HepG2 (cell line): Measurements from ENCODE around the gene SMIM24. TPM values are rescaled to one million over a fixed set of nuclear protein-coding genes. Genes with fewer than 3 reads are reported as not detected.

Experiments used
- ATRX ChIP-seq: sonication (generic); formaldehyde crosslinking; IDR thresholded peaks from 2 replicates; pipeline ENCODE4 v1.4.0; 2020; ENCODE audit warnings: missing genetic modification reagents, borderline replicate concordance
- CBX1 ChIP-seq: IDR thresholded peaks from one replicate; pipeline ENCODE4 v1.6.1; 2016; ENCODE audit warnings: antibody characterized with exemption, low read depth
- DR1 ChIP-seq: sonication (generic); formaldehyde crosslinking; IDR thresholded peaks from 2 replicates; pipeline ENCODE4 v1.8.0; 2021; ENCODE audit warnings: mild to moderate bottlenecking, missing genetic modification reagents, inconsistent platforms
- HDAC1 ChIP-seq: sonication (generic); formaldehyde crosslinking; IDR thresholded peaks from 2 replicates; pipeline ENCODE4 v1.5.1; 2020; ENCODE audit warnings: mild to moderate bottlenecking, missing genetic modification reagents
- HMG20B ChIP-seq: conservative IDR thresholded peaks from 2 replicates; pipeline ENCODE4 v1.6.1; 2016; ENCODE audit warnings: missing genetic modification reagents, missing compliant biosample characterization
- HOXA9 ChIP-seq: sonication (generic); formaldehyde crosslinking; IDR thresholded peaks from 2 replicates; pipeline ENCODE4 v1.8.1; 2022; ENCODE audit warnings: missing genetic modification reagents, mild to moderate bottlenecking, moderate library complexity, borderline replicate concordance
- MTF1 ChIP-seq: sonication (generic); formaldehyde crosslinking; IDR thresholded peaks from 2 replicates; pipeline ENCODE4 v1.5.0; 2020; ENCODE audit warnings: missing genetic modification reagents
- MZF1 ChIP-seq: sonication (generic); formaldehyde crosslinking; IDR thresholded peaks from 2 replicates; pipeline ENCODE4 v1.8.1; 2023; ENCODE audit warnings: mild to moderate bottlenecking, missing genetic modification reagents, borderline replicate concordance
- PAF1 ChIP-seq: IDR thresholded peaks from 2 replicates; pipeline ENCODE4 v1.6.1; 2016; ENCODE audit warnings: missing genetic modification reagents, missing compliant biosample characterization
- PHF21A ChIP-seq: sonication (generic); formaldehyde crosslinking; IDR thresholded peaks from 2 replicates; pipeline ENCODE4 v1.5.0; 2020; ENCODE audit warnings: mild to moderate bottlenecking, missing genetic modification reagents
- SP140L ChIP-seq: sonication (generic); formaldehyde crosslinking; IDR thresholded peaks from 2 replicates; pipeline ENCODE4 v1.4.0; 2020; ENCODE audit warnings: missing genetic modification reagents, borderline replicate concordance
- SRF ChIP-seq: IDR thresholded peaks from 2 replicates; pipeline ENCODE4 v1.6.1; 2011; ENCODE audit warnings: mild to moderate bottlenecking, low read depth, low read length, moderate library complexity
- YEATS2 ChIP-seq: sonication (generic); formaldehyde crosslinking; IDR thresholded peaks from 2 replicates; pipeline ENCODE4 v1.4.0; 2020; ENCODE audit warnings: missing genetic modification reagents, borderline replicate concordance
- ZFP62 ChIP-seq: sonication (generic); formaldehyde crosslinking; IDR thresholded peaks from 2 replicates; pipeline ENCODE4 v1.4.0; 2020; ENCODE audit warnings: missing genetic modification reagents
- ZKSCAN5 ChIP-seq: sonication (generic); formaldehyde crosslinking; IDR thresholded peaks from 2 replicates; pipeline ENCODE4 v1.5.1; 2020; ENCODE audit warnings: mild to moderate bottlenecking, missing genetic modification reagents
- ZNF724P ChIP-seq: sonication (generic); formaldehyde crosslinking; IDR thresholded peaks from 2 replicates; pipeline ENCODE4 v1.8.0; 2022; ENCODE audit warnings: missing genetic modification reagents, borderline replicate concordance
- polyA plus RNA-seq, 8 experiments: library from polyadenylated mRNA; depleted of rRNA in 3 of 8; stranded (reverse) in 7 of 8; unstranded in 1 of 8; fragments of >200 nt; fragmentation: Illumina TruSeq in 4 of 8; extraction: Trizol in 4 of 8; gene quantifications; 2 replicates each; pipeline versions ENCODE4 v1.2.1 to v1.2.3, GENCODE V29; 2011 to 2016; ENCODE audit warnings: low read depth in 4 of 8, missing spikeins in 1 of 8, mixed read lengths in 1 of 8; ENCODE audit not compliant: insufficient read depth in 1 of 8
- total RNA-seq, 5 experiments: library from RNA; depleted of rRNA; stranded (reverse); fragments of >200 nt; fragmentation: Illumina TruSeq; extraction: Trizol; gene quantifications; 2 replicates each; pipeline ENCODE4 v1.2.3, GENCODE V29; 2016; ENCODE audit warnings: low read depth in 1 of 5
- TF ChIP-seq, protein P1 (sequence below): sonication (generic); formaldehyde crosslinking; IDR thresholded peaks from 2 replicates; pipeline ENCODE4 v1.5.1; 2020; ENCODE audit warnings: mild to moderate bottlenecking, missing genetic modification reagents, borderline replicate concordance
- TF ChIP-seq, protein P2 (sequence below): sonication (generic); formaldehyde crosslinking; IDR thresholded peaks from 2 replicates; pipeline ENCODE4 v1.5.0; 2020; ENCODE audit warnings: mild to moderate bottlenecking, missing genetic modification reagents
- TF ChIP-seq, protein P3 (sequence below): sonication (generic); formaldehyde crosslinking; IDR thresholded peaks from 2 replicates; pipeline ENCODE4 v1.4.0; 2020; ENCODE audit warnings: mild to moderate bottlenecking, missing genetic modification reagents

Gene SMIM24
- total and polyA plus RNA-seq, 2 of the 13 experiments (the other 11 are each of a cell fraction or from before 2014, with no cell fraction given) = 11.2 to 70.6 TPM

DNA sequence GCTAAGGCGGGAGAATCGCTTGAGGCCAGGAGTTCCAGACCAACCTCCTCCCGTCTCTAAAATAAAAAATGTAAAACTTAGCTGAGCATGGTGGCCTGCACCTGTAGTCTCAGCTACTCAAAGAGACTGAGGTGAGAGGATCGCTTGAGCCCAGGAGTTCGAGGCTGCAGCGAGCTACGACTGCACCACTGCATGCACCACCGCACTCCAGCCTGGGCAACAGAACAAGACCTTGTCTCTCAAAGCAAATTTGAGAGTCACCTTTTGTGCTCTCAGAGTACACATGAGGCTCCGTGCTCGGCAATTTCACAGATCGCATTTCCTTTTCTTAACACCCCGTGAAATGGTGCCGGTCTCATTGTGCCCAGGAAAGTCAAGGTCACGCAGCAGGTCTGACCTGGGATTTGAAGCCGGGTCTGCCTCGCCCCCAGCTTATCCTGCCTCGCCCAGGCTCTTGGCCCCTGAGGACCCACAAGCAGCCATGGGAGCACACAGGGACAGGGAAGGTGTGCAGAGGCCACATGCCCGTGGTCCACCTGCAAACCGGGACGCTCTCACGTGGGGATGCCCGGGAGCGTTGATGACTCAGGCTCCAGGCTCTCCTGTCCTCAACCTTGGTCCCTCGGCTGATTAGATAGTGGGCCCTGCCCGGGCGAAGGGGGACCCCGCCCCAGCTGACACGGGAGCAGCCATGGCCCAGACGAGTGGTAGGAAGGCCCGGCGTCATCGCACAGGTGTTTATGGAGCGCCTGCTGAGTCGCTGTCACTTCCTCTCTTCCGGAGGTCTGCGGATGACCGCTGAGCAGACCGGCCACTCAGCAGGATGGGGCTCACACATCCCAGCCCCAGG is 1.1 kb upstream of the SMIM24 start (continued):
- TF ChIP-seq HOXA9 (CRISPR knock-in tag) (no peak), YEATS2 (CRISPR knock-in tag) (no peak), MTF1 (CRISPR knock-in tag) (no peak), ZNF724P (CRISPR knock-in tag) (peak; percentile 75), MZF1 (CRISPR knock-in tag) (no peak), ZKSCAN5 (no peak), SRF (no peak), HDAC1 (CRISPR knock-in tag) (peak; percentile 79), PAF1 (CRISPR knock-in tag) (no peak), HMG20B (CRISPR knock-in tag) (0 out of 2 replicates have a peak, but pooled peaks have one; percentile 15), PHF21A (CRISPR knock-in tag) (no peak), CBX1 (no peak), ATRX (no peak), SP140L (CRISPR knock-in tag) (no peak), DR1 (CRISPR knock-in tag) (0 out of 2 replicates have a peak, but pooled peaks have one; percentile 9), ZFP62 (CRISPR knock-in tag) (no peak)
- TF ChIP-seq, protein P1, sequence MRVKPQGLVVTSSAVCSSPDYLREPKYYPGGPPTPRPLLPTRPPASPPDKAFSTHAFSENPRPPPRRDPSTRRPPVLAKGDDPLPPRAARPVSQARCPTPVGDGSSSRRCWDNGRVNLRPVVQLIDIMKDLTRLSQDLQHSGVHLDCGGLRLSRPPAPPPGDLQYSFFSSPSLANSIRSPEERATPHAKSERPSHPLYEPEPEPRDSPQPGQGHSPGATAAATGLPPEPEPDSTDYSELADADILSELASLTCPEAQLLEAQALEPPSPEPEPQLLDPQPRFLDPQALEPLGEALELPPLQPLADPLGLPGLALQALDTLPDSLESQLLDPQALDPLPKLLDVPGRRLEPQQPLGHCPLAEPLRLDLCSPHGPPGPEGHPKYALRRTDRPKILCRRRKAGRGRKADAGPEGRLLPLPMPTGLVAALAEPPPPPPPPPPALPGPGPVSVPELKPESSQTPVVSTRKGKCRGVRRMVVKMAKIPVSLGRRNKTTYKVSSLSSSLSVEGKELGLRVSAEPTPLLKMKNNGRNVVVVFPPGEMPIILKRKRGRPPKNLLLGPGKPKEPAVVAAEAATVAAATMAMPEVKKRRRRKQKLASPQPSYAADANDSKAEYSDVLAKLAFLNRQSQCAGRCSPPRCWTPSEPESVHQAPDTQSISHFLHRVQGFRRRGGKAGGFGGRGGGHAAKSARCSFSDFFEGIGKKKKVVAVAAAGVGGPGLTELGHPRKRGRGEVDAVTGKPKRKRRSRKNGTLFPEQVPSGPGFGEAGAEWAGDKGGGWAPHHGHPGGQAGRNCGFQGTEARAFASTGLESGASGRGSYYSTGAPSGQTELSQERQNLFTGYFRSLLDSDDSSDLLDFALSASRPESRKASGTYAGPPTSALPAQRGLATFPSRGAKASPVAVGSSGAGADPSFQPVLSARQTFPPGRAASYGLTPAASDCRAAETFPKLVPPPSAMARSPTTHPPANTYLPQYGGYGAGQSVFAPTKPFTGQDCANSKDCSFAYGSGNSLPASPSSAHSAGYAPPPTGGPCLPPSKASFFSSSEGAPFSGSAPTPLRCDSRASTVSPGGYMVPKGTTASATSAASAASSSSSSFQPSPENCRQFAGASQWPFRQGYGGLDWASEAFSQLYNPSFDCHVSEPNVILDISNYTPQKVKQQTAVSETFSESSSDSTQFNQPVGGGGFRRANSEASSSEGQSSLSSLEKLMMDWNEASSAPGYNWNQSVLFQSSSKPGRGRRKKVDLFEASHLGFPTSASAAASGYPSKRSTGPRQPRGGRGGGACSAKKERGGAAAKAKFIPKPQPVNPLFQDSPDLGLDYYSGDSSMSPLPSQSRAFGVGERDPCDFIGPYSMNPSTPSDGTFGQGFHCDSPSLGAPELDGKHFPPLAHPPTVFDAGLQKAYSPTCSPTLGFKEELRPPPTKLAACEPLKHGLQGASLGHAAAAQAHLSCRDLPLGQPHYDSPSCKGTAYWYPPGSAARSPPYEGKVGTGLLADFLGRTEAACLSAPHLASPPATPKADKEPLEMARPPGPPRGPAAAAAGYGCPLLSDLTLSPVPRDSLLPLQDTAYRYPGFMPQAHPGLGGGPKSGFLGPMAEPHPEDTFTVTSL (CRISPR knock-in tag) = peak; percentile 59; the same call in 1 of the 2 replicates
- TF ChIP-seq, protein P2, sequence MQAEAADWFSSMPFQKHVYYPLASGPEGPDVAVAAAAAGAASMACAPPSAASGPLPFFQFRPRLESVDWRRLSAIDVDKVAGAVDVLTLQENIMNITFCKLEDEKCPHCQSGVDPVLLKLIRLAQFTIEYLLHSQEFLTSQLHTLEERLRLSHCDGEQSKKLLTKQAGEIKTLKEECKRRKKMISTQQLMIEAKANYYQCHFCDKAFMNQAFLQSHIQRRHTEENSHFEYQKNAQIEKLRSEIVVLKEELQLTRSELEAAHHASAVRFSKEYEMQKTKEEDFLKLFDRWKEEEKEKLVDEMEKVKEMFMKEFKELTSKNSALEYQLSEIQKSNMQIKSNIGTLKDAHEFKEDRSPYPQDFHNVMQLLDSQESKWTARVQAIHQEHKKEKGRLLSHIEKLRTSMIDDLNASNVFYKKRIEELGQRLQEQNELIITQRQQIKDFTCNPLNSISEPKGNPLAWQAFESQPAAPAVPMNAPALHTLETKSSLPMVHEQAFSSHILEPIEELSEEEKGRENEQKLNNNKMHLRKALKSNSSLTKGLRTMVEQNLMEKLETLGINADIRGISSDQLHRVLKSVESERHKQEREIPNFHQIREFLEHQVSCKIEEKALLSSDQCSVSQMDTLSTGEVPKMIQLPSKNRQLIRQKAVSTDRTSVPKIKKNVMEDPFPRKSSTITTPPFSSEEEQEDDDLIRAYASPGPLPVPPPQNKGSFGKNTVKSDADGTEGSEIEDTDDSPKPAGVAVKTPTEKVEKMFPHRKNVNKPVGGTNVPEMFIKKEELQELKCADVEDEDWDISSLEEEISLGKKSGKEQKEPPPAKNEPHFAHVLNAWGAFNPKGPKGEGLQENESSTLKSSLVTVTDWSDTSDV = peak; percentile 95; the same call in 1 of the 2 replicates
- TF ChIP-seq, protein P3, sequence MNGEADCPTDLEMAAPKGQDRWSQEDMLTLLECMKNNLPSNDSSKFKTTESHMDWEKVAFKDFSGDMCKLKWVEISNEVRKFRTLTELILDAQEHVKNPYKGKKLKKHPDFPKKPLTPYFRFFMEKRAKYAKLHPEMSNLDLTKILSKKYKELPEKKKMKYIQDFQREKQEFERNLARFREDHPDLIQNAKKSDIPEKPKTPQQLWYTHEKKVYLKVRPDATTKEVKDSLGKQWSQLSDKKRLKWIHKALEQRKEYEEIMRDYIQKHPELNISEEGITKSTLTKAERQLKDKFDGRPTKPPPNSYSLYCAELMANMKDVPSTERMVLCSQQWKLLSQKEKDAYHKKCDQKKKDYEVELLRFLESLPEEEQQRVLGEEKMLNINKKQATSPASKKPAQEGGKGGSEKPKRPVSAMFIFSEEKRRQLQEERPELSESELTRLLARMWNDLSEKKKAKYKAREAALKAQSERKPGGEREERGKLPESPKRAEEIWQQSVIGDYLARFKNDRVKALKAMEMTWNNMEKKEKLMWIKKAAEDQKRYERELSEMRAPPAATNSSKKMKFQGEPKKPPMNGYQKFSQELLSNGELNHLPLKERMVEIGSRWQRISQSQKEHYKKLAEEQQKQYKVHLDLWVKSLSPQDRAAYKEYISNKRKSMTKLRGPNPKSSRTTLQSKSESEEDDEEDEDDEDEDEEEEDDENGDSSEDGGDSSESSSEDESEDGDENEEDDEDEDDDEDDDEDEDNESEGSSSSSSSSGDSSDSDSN (CRISPR knock-in tag) = peak; percentile 52; the same call in 1 of the 2 replicates
